ENCODE data around the gene ADA. TPM values are rescaled to one million over a fixed set of nuclear protein-coding genes. Genes with fewer than 3 reads are reported as not detected.

The ADA gene
- total and polyA plus RNA-seq, 2 of the 13 experiments (the other 11 are each of a cell fraction or from before 2014, with no cell fraction given) = 2.5 to 11.3 TPM

GRCh38 chr20:44692932-44693480 is 41.5 kb upstream of the ADA start (continued):
- TF ChIP-seq GRHL1 (CRISPR knock-in tag; conservative IDR thresholded peaks at IDR 0.05) (no peak), MAFK (conservative IDR thresholded peaks at IDR 0.05 in 1 of 2, IDR thresholded peaks at IDR 0.05 in 1 of 2; ENCODE audit: low read length in 2 of 2) (no peak), ZNF572 (CRISPR knock-in tag; IDR thresholded peaks at IDR 0.05) (no peak), ZNF800 (CRISPR knock-in tag; IDR thresholded peaks at IDR 0.05) (no peak), TFE3 (CRISPR knock-in tag; IDR thresholded peaks at IDR 0.05) (peak; percentile 91), JARID2 (CRISPR knock-in tag; IDR thresholded peaks at IDR 0.05; ENCODE audit: insufficient replicate concordance) (no peak), ZSCAN29 (CRISPR knock-in tag; conservative IDR thresholded peaks at IDR 0.05) (no peak), CTCF (CRISPR knock-in tag; IDR thresholded peaks at IDR 0.05) (no peak), KLF12 (CRISPR knock-in tag; IDR thresholded peaks at IDR 0.05; ENCODE audit: borderline replicate concordance) (0 out of 2 replicates have a peak, but pooled peaks have one; percentile 56), SMYD3 (CRISPR knock-in tag; IDR thresholded peaks at IDR 0.05) (no peak), CENPX (CRISPR knock-in tag; IDR thresholded peaks at IDR 0.05) (no peak), UBTF (CRISPR knock-in tag; IDR thresholded peaks at IDR 0.05) (no peak), AKAP8 (CRISPR knock-in tag; IDR thresholded peaks at IDR 0.05) (no peak), ZFAT (CRISPR knock-in tag; conservative IDR thresholded peaks at IDR 0.05) (no peak), ZKSCAN1 (IDR thresholded peaks at IDR 0.05; ENCODE audit: low read length) (no peak), TBP (CRISPR knock-in tag; IDR thresholded peaks at IDR 0.05) (no peak), ZNF83 (CRISPR knock-in tag; IDR thresholded peaks at IDR 0.05; ENCODE audit: borderline replicate concordance) (no peak), SP1 (IDR thresholded peaks at IDR 0.05) (no peak), SP1 (CRISPR knock-in tag; IDR thresholded peaks at IDR 0.05) (no peak), GTF2F1 (IDR thresholded peaks at IDR 0.05; ENCODE audit: low read length) (no peak), NCOA2 (CRISPR knock-in tag; IDR thresholded peaks at IDR 0.05) (peak; percentile 76), HNRNPLL (IDR thresholded peaks at IDR 0.05; ENCODE audit: low read depth, low read length, poor library complexity, severe bottlenecking) (no peak), SIX4 (CRISPR knock-in tag; IDR thresholded peaks at IDR 0.05) (no peak)

Data from HepG2 (cell line).